Stimulated activated effector memory CD8-positive, alpha-beta T cell treated with anti-CD3 and anti-CD28 coated beads, Interleukin-12 subunit alpha, Interleukin-12 subunit beta, amount 100 ng/mL, for 72 hours (primary cell): ENCODE data around the gene HOXC10.

Source experiments
- ATAC-seq: fragments of 150-1000 bp; cut with Tn5 transposase; 2 replicates; pipeline ENCODE4 v1.10.0; 2021
- DNase-seq, 2 donors: peaks; one replicate each; pipeline ENCODE4 v3.0.0; 2021 to 2022; ENCODE audit warnings: low spot score in 2 of 2
- H3K27ac Mint-ChIP-seq: one replicate; pipeline ENCODE4 v1.8.0; 2022; ENCODE audit warnings: mild to moderate bottlenecking, mixed read lengths
- H3K36me3 Mint-ChIP-seq: one replicate; pipeline ENCODE4 v1.8.0; 2022; ENCODE audit warnings: mild to moderate bottlenecking, mixed read lengths
- H3K4me1 Mint-ChIP-seq: one replicate; pipeline ENCODE4 v1.8.0; 2022; ENCODE audit warnings: mixed read lengths
- H3K4me3 Mint-ChIP-seq: one replicate; pipeline ENCODE4 v1.8.0; 2022; ENCODE audit warnings: mild to moderate bottlenecking, mixed read lengths
- H3K9me3 Mint-ChIP-seq: one replicate; pipeline ENCODE4 v1.8.0; 2022; ENCODE audit warnings: mixed read lengths

Gene HOXC10

GRCh38 chr12:53984901-53985691, at the start of gene HOXC10:
Gene HOXC10, plus strand, starts transcription at chr12:53985146. Its CDS starts 114 bp downstream, at chr12:53985260.
- no peaks in the 10 kb centered on the region for H3K9me3 Mint-ChIP-seq
- DNase-seq: peak; percentile 80 to 93
- H3K4me1 Mint-ChIP-seq: peaks cover 49% of the 10 kb centered on the region
- ATAC-seq: peak; percentile 79
- H3K36me3 Mint-ChIP-seq: peaks cover 12% of the 10 kb centered on the region
- H3K4me3 Mint-ChIP-seq: peak within 1 kb of the TSS; percentile 63
- H3K27ac Mint-ChIP-seq: no peak within 1 kb of the TSS

DNA sequence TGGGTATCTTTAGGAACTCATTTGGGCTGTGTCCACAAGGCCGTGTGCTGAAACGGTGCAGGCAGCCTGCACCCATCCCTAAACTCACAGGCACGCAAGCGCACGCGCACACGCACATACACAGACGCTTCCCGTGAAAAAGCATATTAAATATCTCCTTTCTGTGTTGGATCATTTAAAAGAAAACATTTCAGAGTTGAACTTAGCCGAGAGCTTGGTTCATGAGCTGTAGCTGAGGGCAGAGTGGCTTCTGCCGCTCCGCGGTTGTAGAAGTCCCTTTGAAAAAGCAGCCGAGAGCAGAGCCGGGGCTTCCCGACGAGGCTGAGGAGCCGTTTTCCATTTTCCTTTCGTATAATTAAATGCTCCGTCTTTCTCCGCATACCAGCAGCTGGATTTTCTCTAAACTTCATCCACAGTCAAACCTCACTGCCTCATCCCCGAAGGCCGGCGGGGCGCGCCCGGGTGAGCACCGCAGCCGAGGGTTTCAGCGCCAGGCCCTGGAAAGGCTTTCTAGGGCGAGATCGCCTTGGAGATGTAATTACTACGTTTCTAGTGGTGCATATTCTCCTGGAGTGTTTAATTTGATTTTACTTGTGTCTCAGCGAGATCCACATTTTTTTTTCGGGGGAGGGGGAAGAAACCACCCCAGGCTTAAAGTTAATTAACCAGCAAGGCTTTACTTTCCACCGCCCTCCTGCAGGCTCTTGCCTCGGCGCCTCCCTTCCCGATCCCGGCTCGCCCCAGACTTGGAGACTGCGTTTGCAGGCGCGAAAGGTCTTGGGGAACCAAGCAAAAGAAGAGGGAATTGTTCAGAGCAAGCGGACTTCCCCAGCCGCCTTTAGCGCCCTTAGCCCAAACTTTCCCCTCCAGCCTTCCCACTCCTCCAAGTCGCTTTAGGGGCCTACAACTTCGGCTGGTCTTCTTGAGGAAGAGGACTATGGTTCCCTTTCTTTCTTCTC, 49.3 kb upstream of the HOXC10 start:
- Mint-ChIP-seq H3K9me3 (no peaks in the 10 kb centered on the region), H3K27ac (no peak overlapping the region), H3K4me1 (peaks cover 15% of the 10 kb centered on the region), H3K4me3 (no peak overlapping the region), H3K36me3 (no peaks in the 10 kb centered on the region)
- no peak for ATAC-seq
- DNase-seq: no peak

GRCh38 chr12:53937099-53937498, 47.8 kb upstream of the HOXC10 start:
- no peak overlapping the region for H3K27ac Mint-ChIP-seq
- no peak overlapping the region for H3K4me3 Mint-ChIP-seq
- H3K4me1 Mint-ChIP-seq: peaks cover 15% of the 10 kb centered on the region
- DNase-seq: no peak
- H3K9me3 Mint-ChIP-seq: no peaks in the 10 kb centered on the region
- H3K36me3 Mint-ChIP-seq: no peaks in the 10 kb centered on the region
- ATAC-seq: no peak

- ATAC-seq (no peak), DNase-seq (no peak)
- Mint-ChIP-seq H3K36me3 (no peaks in the 10 kb centered on the region), H3K4me3 (no peak overlapping the region), H3K4me1 (peaks cover 15% of the 10 kb centered on the region), H3K9me3 (no peaks in the 10 kb centered on the region), H3K27ac (no peak overlapping the region)
Observed at GRCh38 chr12:53937596-53938325, 47.2 kb upstream of the HOXC10 start.

DNA sequence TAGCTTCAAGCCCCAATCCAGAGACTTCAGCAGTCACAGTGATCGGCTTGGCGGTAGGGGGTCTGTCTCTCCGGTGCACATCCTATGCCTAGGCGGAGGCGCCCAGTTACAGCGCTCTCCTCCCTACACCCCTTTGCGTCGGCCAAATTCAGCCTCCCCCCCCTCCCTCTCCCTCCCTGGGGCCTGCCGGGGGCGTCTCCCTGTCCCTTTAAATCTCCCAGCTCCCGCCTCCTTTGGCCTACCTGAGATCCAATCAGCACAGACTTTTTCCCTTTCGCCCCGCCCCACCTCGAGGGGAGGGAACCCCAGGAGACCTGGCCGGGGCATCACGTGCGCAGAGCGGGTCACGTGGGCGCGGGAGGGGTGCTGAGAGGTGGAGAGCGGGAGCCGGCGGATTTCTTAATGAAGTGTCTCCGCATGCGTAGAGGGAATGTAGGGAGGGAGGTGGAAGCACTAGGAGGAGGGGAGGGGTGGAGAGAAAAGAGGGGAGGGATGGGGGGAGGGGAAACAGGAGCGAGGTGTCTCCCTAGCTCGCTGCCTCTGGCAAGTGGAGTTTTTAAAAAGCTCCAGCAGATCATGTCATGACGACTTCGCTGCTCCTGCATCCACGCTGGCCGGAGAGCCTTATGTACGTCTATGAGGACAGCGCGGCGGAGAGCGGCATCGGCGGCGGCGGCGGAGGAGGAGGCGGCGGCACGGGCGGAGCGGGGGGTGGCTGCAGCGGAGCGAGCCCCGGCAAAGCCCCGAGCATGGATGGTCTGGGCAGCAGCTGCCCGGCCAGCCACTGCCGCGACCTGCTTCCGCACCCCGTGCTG, 46.4 kb upstream of the HOXC10 start, which contains the start of gene HOXC13:
Gene HOXC13 (plus strand): TSS at position 506 of the 815 bp plus-strand sequence. CDS start 76 bp downstream, at position 582.
- Mint-ChIP-seq H3K4me1 (peaks cover 15% of the 10 kb centered on the region), H3K9me3 (no peaks in the 10 kb centered on the region), H3K27ac (no peak within 1 kb of the TSS), H3K36me3 (no peaks in the 10 kb centered on the region), H3K4me3 (no peak within 1 kb of the TSS)
- ATAC-seq (no peak), DNase-seq (no peak)

DNA sequence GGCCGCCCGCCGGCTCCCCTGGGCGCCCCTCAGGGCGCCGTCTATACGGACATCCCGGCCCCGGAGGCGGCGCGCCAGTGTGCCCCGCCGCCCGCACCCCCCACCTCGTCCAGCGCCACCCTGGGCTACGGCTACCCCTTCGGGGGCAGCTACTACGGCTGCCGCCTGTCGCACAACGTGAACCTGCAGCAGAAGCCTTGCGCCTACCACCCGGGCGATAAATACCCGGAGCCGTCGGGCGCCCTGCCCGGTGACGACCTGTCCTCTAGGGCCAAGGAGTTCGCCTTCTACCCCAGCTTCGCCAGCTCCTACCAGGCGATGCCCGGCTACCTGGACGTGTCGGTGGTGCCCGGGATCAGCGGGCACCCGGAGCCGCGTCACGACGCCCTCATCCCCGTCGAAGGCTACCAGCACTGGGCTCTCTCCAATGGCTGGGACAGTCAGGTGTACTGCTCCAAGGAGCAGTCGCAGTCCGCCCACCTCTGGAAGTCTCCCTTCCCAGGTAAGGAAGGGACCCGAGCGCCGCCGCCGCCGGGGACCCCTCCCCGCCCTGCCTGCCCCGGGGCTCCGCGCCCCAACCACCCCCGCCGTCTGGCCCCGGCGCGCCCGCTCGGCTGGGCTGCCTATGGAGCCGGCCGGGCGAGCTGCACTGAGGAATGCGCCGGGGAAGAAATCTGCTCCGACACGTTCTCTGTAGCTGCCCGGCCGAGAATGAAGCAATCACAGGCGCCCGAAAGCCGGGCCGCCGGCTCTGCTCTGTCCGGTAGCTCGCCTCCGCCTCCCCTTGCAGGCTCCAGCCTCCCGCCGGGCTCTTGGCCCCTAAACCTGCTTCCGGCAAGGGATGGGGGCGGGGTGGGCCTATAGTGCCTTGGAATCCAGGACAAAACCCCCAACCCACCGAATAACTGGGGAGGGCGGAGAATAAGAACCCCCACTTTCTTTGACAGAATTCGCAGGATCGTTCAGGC, 45.5 kb upstream of the HOXC10 start:
- H3K36me3 Mint-ChIP-seq: no peaks in the 10 kb centered on the region
- peaks cover 15% of the 10 kb centered on the region for H3K4me1 Mint-ChIP-seq
- DNase-seq (no peak), ATAC-seq (no peak)
- H3K27ac Mint-ChIP-seq: no peak overlapping the region
- H3K9me3 Mint-ChIP-seq: no peaks in the 10 kb centered on the region
- H3K4me3 Mint-ChIP-seq: no peak overlapping the region

- H3K4me1 Mint-ChIP-seq: peaks cover 11% of the 10 kb centered on the region
- no peak for ATAC-seq
- no peaks in the 10 kb centered on the region for H3K9me3 Mint-ChIP-seq
- H3K27ac Mint-ChIP-seq: no peak overlapping the region
- H3K36me3 Mint-ChIP-seq: no peaks in the 10 kb centered on the region
- no peak for DNase-seq
- no peak overlapping the region for H3K4me3 Mint-ChIP-seq
Observed at GRCh38 chr12:53940443-53941014, 44.4 kb upstream of the HOXC10 start.

DNA sequence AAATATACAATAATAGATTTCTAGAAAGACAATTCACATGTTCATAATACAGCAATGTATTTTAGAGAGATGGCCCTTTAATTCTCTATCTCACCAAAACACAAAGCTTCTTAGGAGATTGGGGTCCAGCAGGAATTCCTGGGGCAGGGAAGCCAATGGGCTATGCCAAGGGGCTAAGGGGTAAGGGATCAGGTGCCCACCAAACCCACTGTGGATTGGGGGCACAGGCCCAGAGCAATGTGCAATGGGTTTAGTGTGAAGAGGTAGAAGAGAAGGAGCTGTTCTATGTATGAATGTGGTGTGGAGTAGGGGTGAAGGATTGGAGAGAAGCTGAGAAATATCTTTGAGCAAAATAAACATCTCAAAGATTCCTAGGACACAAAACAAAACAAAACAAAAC, 43.8 kb upstream of the HOXC10 start:
- ATAC-seq (no peak), DNase-seq (no peak)
- Mint-ChIP-seq H3K4me1 (peaks cover 5% of the 10 kb centered on the region), H3K4me3 (no peak overlapping the region), H3K9me3 (no peaks in the 10 kb centered on the region), H3K27ac (no peak overlapping the region), H3K36me3 (no peaks in the 10 kb centered on the region)

DNA sequence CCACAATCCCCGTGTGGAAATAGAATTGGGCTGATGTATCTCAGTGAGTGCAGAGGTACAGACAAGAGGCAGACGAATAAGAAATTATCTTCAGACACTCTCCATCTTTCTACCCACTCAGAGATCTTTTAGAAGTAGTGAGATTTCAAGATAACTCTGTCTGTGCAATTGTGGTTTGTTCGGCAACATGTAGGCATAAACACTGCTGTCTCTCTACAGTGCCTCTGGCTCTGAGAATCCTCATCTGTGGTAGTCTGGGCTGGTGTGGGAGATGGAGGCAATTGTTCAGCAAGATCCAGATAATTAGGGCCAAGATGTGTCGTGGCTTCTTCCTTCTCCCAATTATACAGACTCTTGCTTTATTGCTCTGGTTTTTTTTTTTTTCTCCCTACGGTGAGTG, 43.2 kb upstream of the HOXC10 start:
- H3K9me3 Mint-ChIP-seq: no peaks in the 10 kb centered on the region
- DNase-seq: no peak

DNA sequence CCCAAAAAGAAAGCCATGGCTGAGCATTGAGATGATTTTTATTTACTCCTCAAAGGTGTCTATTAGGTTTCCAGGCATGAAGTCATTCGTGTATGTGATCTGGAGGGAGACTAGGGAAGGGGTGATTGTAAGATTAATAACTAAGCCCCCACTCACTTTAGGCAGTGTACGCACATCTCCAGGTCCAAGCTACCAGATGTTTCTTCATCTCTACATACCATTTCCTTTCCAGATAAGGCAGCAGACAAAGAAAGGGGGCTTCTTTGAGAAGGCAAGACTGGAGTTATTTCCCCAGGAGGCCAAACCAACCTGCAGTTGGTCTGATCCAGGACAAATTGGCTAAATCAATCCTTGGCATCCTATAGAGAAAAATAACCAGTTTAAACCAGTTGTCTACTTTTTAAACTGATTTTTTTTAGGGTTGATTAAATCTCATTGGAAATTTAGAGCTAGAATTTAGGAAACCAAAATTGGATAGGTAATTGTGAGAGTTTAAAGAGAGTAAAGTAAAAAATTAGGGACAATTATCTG, 42.4 kb upstream of the HOXC10 start:
- Mint-ChIP-seq H3K9me3 (no peaks in the 10 kb centered on the region), H3K4me3 (no peak overlapping the region), H3K4me1 (no peaks in the 10 kb centered on the region), H3K27ac (no peak overlapping the region), H3K36me3 (no peaks in the 10 kb centered on the region)
- no peak for DNase-seq
- ATAC-seq: no peak

More for the DNA sequence above, 43.2 kb upstream of the HOXC10 start:
- peaks cover 5% of the 10 kb centered on the region for H3K4me1 Mint-ChIP-seq
- H3K36me3 Mint-ChIP-seq: no peaks in the 10 kb centered on the region
- no peak overlapping the region for H3K4me3 Mint-ChIP-seq
- H3K27ac Mint-ChIP-seq: no peak overlapping the region
- ATAC-seq: no peak

DNA sequence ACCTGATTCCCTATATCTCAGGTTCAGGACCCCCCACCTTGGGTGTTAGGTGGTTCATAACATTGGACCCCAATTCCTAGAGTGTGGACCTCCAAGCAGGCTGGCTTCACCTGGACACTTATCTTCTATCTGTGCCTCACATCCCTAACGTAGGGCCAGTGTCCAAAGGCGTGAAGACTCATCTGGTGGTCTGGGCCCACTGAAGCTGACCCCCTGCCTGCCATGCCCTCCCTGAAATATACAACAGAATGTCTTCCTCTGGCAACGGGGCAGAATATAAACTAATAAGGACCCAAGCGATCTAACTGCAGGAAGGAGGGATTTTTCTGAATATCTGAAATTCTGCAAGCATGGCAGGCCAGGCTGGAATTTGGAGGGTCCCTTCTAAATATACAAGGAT, 40.7 kb upstream of the HOXC10 start:
- H3K4me1 Mint-ChIP-seq: no peaks in the 10 kb centered on the region
- no peak overlapping the region for H3K27ac Mint-ChIP-seq
- H3K9me3 Mint-ChIP-seq: no peaks in the 10 kb centered on the region
- ATAC-seq (no peak), DNase-seq (no peak)
- no peak overlapping the region for H3K4me3 Mint-ChIP-seq
- H3K36me3 Mint-ChIP-seq: no peaks in the 10 kb centered on the region

DNA sequence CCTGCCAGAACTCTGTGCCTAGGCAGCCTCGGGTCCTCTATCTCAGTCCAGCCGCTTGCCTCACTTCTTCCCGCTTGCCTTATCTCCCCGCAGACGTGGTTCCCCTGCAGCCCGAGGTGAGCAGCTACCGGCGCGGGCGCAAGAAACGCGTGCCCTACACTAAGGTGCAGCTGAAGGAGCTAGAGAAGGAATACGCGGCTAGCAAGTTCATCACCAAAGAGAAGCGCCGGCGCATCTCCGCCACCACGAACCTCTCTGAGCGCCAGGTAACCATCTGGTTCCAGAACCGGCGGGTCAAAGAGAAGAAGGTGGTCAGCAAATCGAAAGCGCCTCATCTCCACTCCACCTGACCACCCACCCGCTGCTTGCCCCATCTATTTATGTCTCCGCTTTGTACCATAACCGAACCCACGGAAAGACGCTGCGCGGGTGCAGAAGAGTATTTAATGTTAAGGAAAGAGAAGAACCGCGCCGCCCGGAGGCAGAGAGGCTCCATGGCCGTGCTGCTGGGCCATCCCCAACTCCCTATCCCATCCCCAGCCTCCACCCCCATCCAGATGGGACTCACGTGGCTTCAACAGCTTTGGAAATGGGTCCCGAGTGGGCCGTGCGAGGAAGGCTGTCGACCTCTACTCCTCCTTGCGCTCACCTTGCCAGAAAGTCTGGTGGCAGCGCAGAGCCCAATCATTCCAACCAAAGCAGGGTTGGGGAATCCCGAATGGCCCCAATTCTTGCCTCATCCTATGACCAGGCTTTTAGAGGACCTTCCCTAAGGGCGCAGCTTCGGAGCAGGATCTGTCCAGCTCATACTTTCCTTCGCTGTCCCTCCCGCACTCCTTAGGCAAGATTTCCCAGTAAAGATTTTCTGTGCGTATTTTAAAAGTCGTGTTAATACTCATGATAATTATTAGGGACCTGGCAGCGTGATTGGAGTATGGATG, 39.8 kb upstream of the HOXC10 start:
- no peak overlapping the region for H3K4me3 Mint-ChIP-seq
- DNase-seq (no peak), ATAC-seq (no peak)
- H3K27ac Mint-ChIP-seq: no peak overlapping the region
- H3K4me1 Mint-ChIP-seq: peaks cover under 1% of the 10 kb centered on the region
- no peaks in the 10 kb centered on the region for H3K36me3 Mint-ChIP-seq
- no peaks in the 10 kb centered on the region for H3K9me3 Mint-ChIP-seq
